IPS-18a (cell line): Measurements from ENCODE around the gene TLR4.

Experiments used
- H3K27ac ChIP-seq: one replicate; pipeline ENCODE4 v1.5.1; 2013; ENCODE audit warnings: low read length
- H3K27me3 ChIP-seq: one replicate; pipeline ENCODE4 v1.6.1; 2013; ENCODE audit warnings: mild to moderate bottlenecking, low read length; ENCODE audit not compliant: control insufficient read depth, insufficient read depth
- H3K36me3 ChIP-seq: one replicate; pipeline ENCODE4 v1.6.1; 2013; ENCODE audit warnings: low read depth, low read length; ENCODE audit not compliant: control insufficient read depth
- H3K4me1 ChIP-seq: one replicate; pipeline ENCODE4 v1.6.1; 2013; ENCODE audit warnings: low read depth, low read length; ENCODE audit not compliant: control insufficient read depth
- H3K4me3 ChIP-seq: one replicate; pipeline ENCODE4 v1.5.1; 2013; ENCODE audit warnings: low read length
- H3K9ac ChIP-seq: one replicate; pipeline ENCODE4 v1.6.1; 2013; ENCODE audit warnings: mild to moderate bottlenecking, low read length, moderate library complexity
- H3K9me3 ChIP-seq: one replicate; pipeline ENCODE4 v1.6.1; 2013; ENCODE audit warnings: low read depth, low read length; ENCODE audit not compliant: control insufficient read depth

TLR4 gene

GRCh38 chr9:117704024-117704575 lies at the start of gene TLR4:
TLR4 (plus strand) TSS chr9:117704403; CDS start chr9:117704473, 70 bp downstream.
- H3K4me1 ChIP-seq, result peaks cover 4% of the 10 kb centered on the region

GRCh38 chr9:117656002-117656401 lies 48.2 kb upstream of the TLR4 start:
- no peaks in the 10 kb centered on the region for H3K9me3 ChIP-seq
- H3K27ac ChIP-seq, result no peak overlapping the region
- H3K4me3 ChIP-seq, result no peak overlapping the region
- no peaks in the 10 kb centered on the region for H3K4me1 ChIP-seq
- no peaks in the 10 kb centered on the region for H3K27me3 ChIP-seq
- no peaks in the 10 kb centered on the region for H3K36me3 ChIP-seq
- H3K9ac ChIP-seq, result no peak overlapping the region

More at GRCh38 chr9:117704024-117704575, at the start of gene TLR4:
- no peaks in the 10 kb centered on the region for H3K27me3 ChIP-seq
- H3K4me3 ChIP-seq, result no peak within 1 kb of the TSS
- H3K27ac ChIP-seq, result no peak within 1 kb of the TSS
- H3K9me3 ChIP-seq, result no peaks in the 10 kb centered on the region
- no peak within 1 kb of the TSS for H3K9ac ChIP-seq
- H3K36me3 ChIP-seq, result no peaks in the 10 kb centered on the region

- no peak overlapping the region for H3K27ac ChIP-seq
- H3K4me3 ChIP-seq, result no peak overlapping the region
- H3K4me1 ChIP-seq, result no peaks in the 10 kb centered on the region
- no peaks in the 10 kb centered on the region for H3K27me3 ChIP-seq
- H3K9me3 ChIP-seq, result no peaks in the 10 kb centered on the region
- no peaks in the 10 kb centered on the region for H3K36me3 ChIP-seq
- H3K9ac ChIP-seq, result no peak overlapping the region
These were observed 41.6 kb upstream of the TLR4 start for GRCh38 chr9:117662651-117663050.

- H3K9me3 ChIP-seq, result no peaks in the 10 kb centered on the region
- H3K4me1 ChIP-seq, result no peaks in the 10 kb centered on the region
- H3K4me3 ChIP-seq, result no peak overlapping the region
- H3K27me3 ChIP-seq, result no peaks in the 10 kb centered on the region
- H3K36me3 ChIP-seq, result no peaks in the 10 kb centered on the region
- H3K9ac ChIP-seq, result no peak overlapping the region
- no peak overlapping the region for H3K27ac ChIP-seq
These were observed 39.8 kb upstream of the TLR4 start for GRCh38 chr9:117664419-117664818.

- H3K27me3 ChIP-seq, result no peaks in the 10 kb centered on the region
- no peaks in the 10 kb centered on the region for H3K9me3 ChIP-seq
- H3K4me3 ChIP-seq, result no peak overlapping the region
- no peaks in the 10 kb centered on the region for H3K4me1 ChIP-seq
- H3K36me3 ChIP-seq, result no peaks in the 10 kb centered on the region
- no peak overlapping the region for H3K27ac ChIP-seq
- no peak overlapping the region for H3K9ac ChIP-seq
These were observed 38.4 kb upstream of the TLR4 start for GRCh38 chr9:117665601-117666385.

- Histone ChIP-seq H3K4me1 (no peaks in the 10 kb centered on the region), H3K4me3 (no peak overlapping the region), H3K9ac (no peak overlapping the region), H3K9me3 (no peaks in the 10 kb centered on the region), H3K27ac (no peak overlapping the region), H3K27me3 (no peaks in the 10 kb centered on the region), H3K36me3 (no peaks in the 10 kb centered on the region)
These were observed 32.7 kb upstream of the TLR4 start for GRCh38 chr9:117671468-117671867.

GRCh38 chr9:117672369-117672768 lies 31.8 kb upstream of the TLR4 start:
- H3K4me3 ChIP-seq, result no peak overlapping the region
- no peaks in the 10 kb centered on the region for H3K36me3 ChIP-seq
- no peaks in the 10 kb centered on the region for H3K4me1 ChIP-seq
- H3K9me3 ChIP-seq, result no peaks in the 10 kb centered on the region
- no peak overlapping the region for H3K27ac ChIP-seq
- H3K27me3 ChIP-seq, result no peaks in the 10 kb centered on the region
- no peak overlapping the region for H3K9ac ChIP-seq

- no peaks in the 10 kb centered on the region for H3K4me1 ChIP-seq
These were observed 26.6 kb upstream of the TLR4 start for GRCh38 chr9:117677572-117677971.

GRCh38 chr9:117678871-117679270 lies 25.3 kb upstream of the TLR4 start:
- H3K4me1 ChIP-seq, result no peaks in the 10 kb centered on the region
- H3K27me3 ChIP-seq, result no peaks in the 10 kb centered on the region
- no peak overlapping the region for H3K4me3 ChIP-seq
- no peak overlapping the region for H3K9ac ChIP-seq
- no peaks in the 10 kb centered on the region for H3K9me3 ChIP-seq
- H3K27ac ChIP-seq, result no peak overlapping the region
- no peaks in the 10 kb centered on the region for H3K36me3 ChIP-seq

More at GRCh38 chr9:117677572-117677971, 26.6 kb upstream of the TLR4 start:
- Histone ChIP-seq H3K9me3 (no peaks in the 10 kb centered on the region), H3K4me3 (no peak overlapping the region), H3K27ac (no peak overlapping the region), H3K27me3 (no peaks in the 10 kb centered on the region), H3K36me3 (no peaks in the 10 kb centered on the region), H3K9ac (no peak overlapping the region)

GRCh38 chr9:117679416-117679815 lies 24.8 kb upstream of the TLR4 start:
- Histone ChIP-seq H3K27me3 (no peaks in the 10 kb centered on the region), H3K9ac (no peak overlapping the region), H3K36me3 (no peaks in the 10 kb centered on the region), H3K4me1 (no peaks in the 10 kb centered on the region), H3K27ac (no peak overlapping the region), H3K4me3 (no peak overlapping the region), H3K9me3 (no peaks in the 10 kb centered on the region)

GRCh38 chr9:117681888-117682287 lies 22.3 kb upstream of the TLR4 start:
- Histone ChIP-seq H3K36me3 (no peaks in the 10 kb centered on the region), H3K9ac (no peak overlapping the region), H3K9me3 (no peaks in the 10 kb centered on the region), H3K4me1 (no peaks in the 10 kb centered on the region), H3K27me3 (no peaks in the 10 kb centered on the region), H3K4me3 (no peak overlapping the region), H3K27ac (no peak overlapping the region)
